ENCODE data around the gene ATXN1. TPM values are rescaled to one million over a fixed set of nuclear protein-coding genes. Genes with fewer than 3 reads are reported as not detected.

Gene ATXN1
- total and polyA plus RNA-seq, 2 of the 8 experiments (the other 6 are each of a cell fraction or from before 2014, with no cell fraction given), result 1.6 to 4.0 TPM

GRCh38 chr6:16329233-16329632 is 432.0 kb downstream of the ATXN1 start:
- Histone ChIP-seq H3K4me1 (replicated peaks in 1 of 4; ENCODE audit: control insufficient read depth in 3 of 4, insufficient read depth in 4 of 4, low read length in 3 of 4) (peaks cover 3 to 8% (median 4%) of the 10 kb centered on the region in 4 experiments; a peak in 6 of 7 replicates), H3K56ac (replicated peaks; ENCODE audit: insufficient read length, low read depth, low read length) (no peak overlapping the region), H3K79me2 (ENCODE audit: control insufficient read depth in 1 of 2, insufficient read depth in 2 of 2, low read length in 2 of 2) (no peaks in the 10 kb centered on the region), H3K18ac (ENCODE audit: extremely low read depth, low read length) (no peak overlapping the region), H2BK120ac (replicated peaks; ENCODE audit: low read depth, low read length) (no peak overlapping the region), H3K4me3 (ENCODE audit: extremely low read depth in 1 of 4, insufficient read depth in 2 of 4, low read depth in 3 of 4, low read length in 4 of 4) (no peak overlapping the region), H2BK15ac (ENCODE audit: low read length) (no peak overlapping the region), H4K8ac (ENCODE audit: extremely low read depth, insufficient read depth, low read length) (no peak overlapping the region), H2BK12ac (ENCODE audit: low read depth, low read length) (no peak overlapping the region), H4K91ac (replicated peaks; ENCODE audit: insufficient read length, low read length) (no peak overlapping the region), H3K4me2 (ENCODE audit: insufficient read depth in 1 of 2, low read depth in 2 of 2, low read length in 2 of 2) (no peak overlapping the region), H3K4ac (replicated peaks; ENCODE audit: insufficient read length, low read depth, low read length) (no peak overlapping the region), H2BK5ac (ENCODE audit: low read depth, low read length) (no peak overlapping the region), H3K27me3 (replicated peaks in 1 of 4; ENCODE audit: control insufficient read depth in 3 of 4, extremely low read depth in 1 of 4, insufficient read depth in 3 of 4, low read length in 3 of 4) (no peaks in the 10 kb centered on the region), H3K27ac (ENCODE audit: low read depth, low read length) (no peak overlapping the region), H3K36me3 (ENCODE audit: control insufficient read depth in 2 of 4, insufficient read depth in 4 of 4, low read length in 3 of 4) (no peaks in the 10 kb centered on the region), H3K9ac (replicated peaks in 1 of 4; ENCODE audit: extremely low read depth in 1 of 4, low read depth in 3 of 4, low read length in 3 of 4) (no peak overlapping the region), H3K23ac (ENCODE audit: insufficient read length) (no peak overlapping the region), H3K14ac (ENCODE audit: insufficient read length) (no peak overlapping the region), H2AK5ac (ENCODE audit: low read depth, low read length) (no peak overlapping the region), H4K5ac (ENCODE audit: insufficient read length, low read depth, low read length) (no peak overlapping the region), H3K23me2 (ENCODE audit: low read depth, low read length) (no peaks in the 10 kb centered on the region), H3K79me1 (ENCODE audit: low read depth, low read length) (no peaks in the 10 kb centered on the region), H4K20me1 (replicated peaks in 1 of 2; ENCODE audit: control insufficient read depth in 1 of 2, insufficient read depth in 2 of 2, low read length in 2 of 2) (peaks cover 0 to 2% of the 10 kb centered on the region in 2 experiments), H2BK20ac (ENCODE audit: low read length) (no peak overlapping the region), H2AFZ (ENCODE audit: low read length) (no peak overlapping the region), H3K9me3 (ENCODE audit: insufficient read depth in 2 of 2, low read depth in 1 of 2, low read length in 1 of 2) (no peaks in the 10 kb centered on the region; a peak in 1 of 4 replicates)
- ChIA-PET CTCF (ENCODE audit: partially characterized antibody) (interaction anchor here (0.6 to 2.2 kb wide), 6 partner anchors 11 to 433 kb away, joined by 3 to 8 read pairs (median 4); no protein-coding TSS in a partner anchor), POLR2A (ENCODE audit: partially characterized antibody) (no interaction called here)
- no peak for FAIRE-seq
- DNase-seq (ENCODE audit: low read depth in 1 of 2, low spot score in 2 of 2), result no peak
- WGBS, 2 experiments (ENCODE audit: extremely low coverage in 1 of 2, insufficient coverage in 1 of 2, insufficient read length in 1 of 2, insufficient replicate concordance in 2 of 2, low coverage in 1 of 2, low lambda C conversion rate in 2 of 2, missing lambda C conversion rate in 1 of 2), result 88% methylated on average over 6 of the region's 6 CpGs; no CpG with 5 or more reads in 1 of the 2 experiments
- TF ChIP-seq KDM1A (IDR thresholded peaks at IDR 0.05; ENCODE audit: borderline replicate concordance, low read length) (no peak), EZH2 (IDR thresholded peaks at IDR 0.05; ENCODE audit: low read depth, low read length, severe bottlenecking) (no peak), CHD1 (IDR thresholded peaks at IDR 0.05; ENCODE audit: low read depth, low read length) (no peak), GABPA (IDR thresholded peaks at IDR 0.05; ENCODE audit: borderline replicate concordance, insufficient read depth, low read length) (no peak), TAF1 (IDR thresholded peaks at IDR 0.05; ENCODE audit: low read depth, low read length) (no peak), YY1 (IDR thresholded peaks at IDR 0.05; ENCODE audit: low read depth, low read length) (no peak)
